Measurements from ENCODE around the gene RPS19BP1. TPM values are rescaled to one million over a fixed set of nuclear protein-coding genes. Genes with fewer than 3 reads are reported as not detected.
"Not testable (repeated sequence)": the region's sequence is repeated elsewhere in the genome, so short reads cannot be mapped to it uniquely, and the experiment has no call there.

RPS19BP1 gene
- total RNA-seq, 1 donor from 2014 or later, result 34.8 TPM

DNA sequence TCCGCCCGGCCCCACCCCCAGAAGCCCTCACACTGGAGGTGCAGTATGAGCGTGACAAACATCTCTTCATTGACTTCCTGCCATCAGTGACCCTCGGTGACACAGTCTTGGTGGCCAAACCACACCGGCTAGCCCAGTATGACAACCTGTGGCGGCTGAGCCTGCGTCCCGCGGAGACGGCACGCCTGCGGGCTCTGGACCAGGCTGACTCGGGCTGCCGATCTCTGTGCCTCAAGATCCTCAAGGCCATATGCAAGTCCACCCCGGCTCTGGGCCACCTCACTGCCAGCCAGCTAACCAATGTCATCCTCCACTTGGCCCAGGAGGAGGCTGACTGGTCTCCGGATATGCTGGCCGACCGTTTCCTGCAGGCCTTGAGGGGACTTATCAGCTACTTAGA, 18.8 kb downstream of the RPS19BP1 start:
- DNase-seq, result no peak

DNA sequence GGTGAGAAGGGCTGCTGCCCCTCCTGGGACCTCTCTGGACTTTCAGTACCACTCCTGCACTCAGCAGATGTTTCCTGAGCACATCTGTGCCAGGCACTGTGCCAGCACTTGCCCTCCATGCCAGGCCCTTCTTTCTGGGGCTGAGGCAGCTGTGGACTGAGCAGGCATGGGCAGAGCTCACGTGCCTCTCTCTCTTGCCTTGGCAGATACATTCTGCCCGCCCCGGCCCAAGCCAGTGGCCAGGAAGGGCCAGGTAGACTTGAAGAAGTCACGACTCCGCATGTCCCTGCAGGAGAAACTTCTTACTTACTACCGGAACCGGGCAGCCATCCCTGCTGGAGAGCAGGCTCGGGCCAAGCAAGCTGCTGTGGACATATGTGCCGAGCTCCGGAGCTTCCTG, 20.5 kb downstream of the RPS19BP1 start:
- no peak for DNase-seq

DNA sequence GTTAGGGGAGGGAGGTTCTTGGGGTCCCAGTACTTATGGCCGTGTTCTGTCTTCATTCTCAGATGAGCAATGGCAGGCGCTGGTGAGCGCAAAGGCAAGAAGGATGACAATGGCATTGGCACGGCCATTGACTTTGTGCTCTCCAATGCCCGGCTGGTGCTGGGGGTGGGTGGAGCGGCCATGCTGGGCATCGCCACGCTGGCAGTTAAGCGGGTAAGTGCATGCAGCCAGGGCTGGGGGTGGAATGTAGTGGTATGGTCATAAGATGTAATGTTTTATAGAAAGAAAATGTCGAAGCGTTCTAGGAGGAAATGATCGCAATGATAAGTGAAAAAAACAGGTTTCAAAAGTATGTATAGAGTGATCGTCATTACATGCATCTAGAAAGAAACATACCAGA, 21.3 kb downstream of the RPS19BP1 start:
- DNase-seq, result no peak

DNA sequence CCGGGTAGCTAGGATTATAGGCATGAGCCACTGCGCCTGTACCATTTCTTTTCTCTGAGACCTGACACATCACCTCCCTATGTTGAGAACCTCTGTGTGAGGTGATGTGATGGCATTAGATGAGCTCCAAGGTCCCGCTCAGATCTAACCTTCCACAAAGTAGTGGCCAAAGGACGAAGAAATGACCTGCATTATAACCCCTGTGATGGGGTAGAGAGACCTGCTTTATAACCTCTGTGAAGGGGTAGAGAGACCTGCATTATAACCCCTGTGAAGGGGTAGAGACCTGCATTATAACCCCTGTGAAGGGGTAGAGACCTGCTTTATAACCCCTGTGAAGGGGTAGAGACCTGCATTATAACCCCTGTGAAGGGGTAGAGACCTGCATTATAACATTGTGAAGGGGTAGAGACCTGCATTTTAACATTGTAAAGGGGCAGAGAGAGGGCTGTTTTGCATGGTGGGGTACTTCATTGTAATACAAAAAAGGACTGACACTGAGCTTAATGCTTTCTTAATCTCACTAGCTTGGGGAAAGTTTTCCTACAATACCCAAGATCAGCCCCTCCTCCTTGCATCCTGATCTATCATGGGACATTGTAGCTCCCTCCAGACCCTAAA, 21.9 kb downstream of the RPS19BP1 start:
- DNase-seq, result no peak

DNA sequence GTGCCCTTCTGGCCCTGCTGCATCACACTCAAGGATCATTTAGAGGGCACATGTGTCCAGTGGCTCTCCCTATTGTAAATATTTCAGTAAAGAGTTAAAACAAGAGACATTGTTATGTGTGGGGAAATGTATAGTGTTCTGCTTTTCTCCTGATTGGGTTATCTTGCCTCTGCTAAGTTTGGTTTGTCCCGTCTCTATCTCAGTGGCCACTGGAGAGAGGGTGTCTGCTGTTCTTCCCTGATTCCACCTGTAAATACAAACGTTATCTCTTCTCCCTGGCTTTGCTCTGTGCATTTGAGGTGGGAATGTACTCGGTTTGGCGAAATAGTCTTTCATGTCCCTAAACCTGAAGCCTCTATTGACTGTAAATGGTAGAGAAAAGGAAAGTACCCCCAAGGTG, 24.2 kb downstream of the RPS19BP1 start:
- DNase-seq, result no peak

DNA sequence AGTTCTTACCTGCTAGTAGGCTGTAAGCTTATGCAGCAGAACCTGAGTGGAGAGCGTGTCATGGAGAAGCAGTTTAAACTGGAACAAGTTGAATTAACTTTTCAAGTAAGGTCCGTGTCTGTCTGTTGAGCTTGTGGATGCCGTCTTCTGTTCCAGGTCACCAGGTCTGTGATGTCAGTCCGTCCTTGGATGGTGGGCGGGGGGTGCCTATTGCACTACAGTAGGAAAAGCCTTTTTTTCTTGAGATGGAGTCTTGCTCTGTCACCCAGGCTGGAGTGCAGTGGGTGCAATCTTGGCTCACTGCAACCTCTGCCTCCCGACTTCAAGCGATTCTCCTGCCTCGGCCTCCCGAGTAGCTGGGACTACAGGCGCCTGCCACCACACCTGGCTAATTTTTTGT, 25.5 kb downstream of the RPS19BP1 start:
- DNase-seq, result not testable (repeated sequence)

DNA sequence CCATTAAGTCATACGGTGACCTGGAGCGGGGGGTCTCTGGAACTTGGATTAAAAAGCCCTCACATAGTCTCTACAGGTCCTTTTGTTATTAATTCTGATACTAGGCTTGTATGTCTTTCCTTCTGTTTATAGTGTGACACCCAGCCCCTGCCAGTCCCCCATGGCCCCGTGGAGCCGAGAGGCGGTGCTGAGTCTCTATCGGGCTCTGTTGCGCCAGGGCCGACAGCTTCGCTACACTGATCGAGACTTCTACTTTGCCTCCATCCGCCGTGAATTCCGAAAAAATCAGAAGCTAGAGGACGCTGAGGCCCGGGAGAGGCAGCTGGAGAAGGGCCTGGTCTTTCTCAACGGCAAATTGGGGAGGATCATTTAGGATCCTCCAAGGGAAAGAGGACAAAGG, 28.5 kb downstream of the RPS19BP1 start:
- no peak for DNase-seq

DNA sequence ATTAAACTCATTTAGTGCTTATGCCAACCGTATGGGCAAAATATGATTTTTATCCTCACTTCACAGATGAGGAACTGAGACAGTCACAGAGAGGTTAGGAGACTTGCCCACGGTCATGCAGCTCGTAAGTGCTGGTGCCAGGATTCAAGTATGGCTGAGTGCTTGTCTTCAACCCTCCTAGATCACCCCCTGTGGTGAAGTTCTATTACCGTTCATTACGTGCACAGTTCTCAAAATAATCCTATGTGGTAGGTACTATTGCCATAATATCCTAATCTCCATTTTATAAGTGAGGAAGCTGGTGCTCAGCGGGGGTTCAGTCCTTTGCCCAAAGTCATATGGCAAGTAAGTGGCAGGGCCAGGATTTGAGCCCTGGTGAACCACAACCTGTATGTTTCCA, 28.9 kb downstream of the RPS19BP1 start:
- no peak for DNase-seq

DNA sequence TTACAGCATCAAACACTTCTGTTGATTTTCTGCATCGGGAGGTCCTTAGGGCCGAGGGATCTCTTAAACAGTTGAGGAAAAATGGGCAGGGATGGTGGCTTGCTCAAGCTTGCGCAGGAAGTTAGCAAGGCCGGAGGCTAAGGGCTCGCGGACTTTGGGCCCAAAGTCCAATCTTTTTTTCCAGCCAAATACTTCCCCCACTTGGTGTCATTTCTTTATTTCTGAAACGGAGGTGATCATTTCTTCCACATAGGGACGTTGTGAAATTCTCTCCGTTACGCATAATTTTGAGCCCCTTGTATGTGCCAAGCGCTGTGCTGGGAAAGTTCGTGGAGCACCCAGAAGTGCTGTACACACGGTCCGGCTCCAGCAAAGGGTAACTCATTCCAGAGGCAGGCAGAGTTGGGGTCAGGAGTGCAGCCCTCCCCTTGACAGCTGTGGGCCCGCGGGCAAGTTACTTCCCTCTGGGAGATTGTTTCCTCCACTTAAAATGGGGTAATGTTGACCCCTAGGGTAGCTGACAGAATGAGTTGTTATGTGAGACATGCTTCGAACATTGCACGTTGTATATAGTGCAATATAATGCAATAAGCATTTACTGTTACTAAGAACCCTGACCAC, 29.6 kb downstream of the RPS19BP1 start:
- DNase-seq, result no peak

DNA sequence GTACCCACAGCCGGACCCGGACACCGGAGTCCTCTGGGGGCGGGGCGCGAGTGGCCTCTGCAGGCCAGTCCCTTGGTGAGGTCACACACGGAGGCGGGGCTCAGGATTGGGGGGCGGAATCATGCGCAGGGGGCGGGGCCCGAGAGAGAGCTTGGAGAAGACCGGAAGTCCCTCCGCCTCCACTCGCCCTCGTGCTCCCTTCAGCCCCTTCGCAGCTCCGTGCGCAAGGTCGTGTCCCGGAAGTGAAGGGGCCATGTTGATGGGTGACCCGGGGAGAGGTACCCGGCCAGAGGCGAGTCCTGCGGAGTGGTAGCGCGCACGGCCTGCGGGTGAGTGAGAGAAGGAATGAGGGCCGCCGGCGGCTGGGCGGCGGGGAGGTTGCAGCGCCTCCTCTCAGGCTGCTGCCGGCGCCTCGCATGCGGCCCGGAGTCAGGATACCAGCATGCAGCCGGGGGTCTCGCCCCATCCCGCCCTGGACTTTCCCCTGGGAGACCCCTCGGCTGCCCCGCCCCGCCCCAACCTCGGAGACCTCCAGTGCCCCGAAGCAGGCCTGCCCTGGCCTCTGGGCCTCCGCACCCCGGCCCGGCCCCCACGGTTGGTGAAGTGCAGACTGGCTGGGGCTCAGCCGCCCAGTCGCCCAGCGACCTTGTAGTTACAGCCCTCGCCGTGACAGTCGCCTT, 30.3 kb downstream of the RPS19BP1 start, which contains the start of gene MIEF1:
Gene MIEF1 (plus strand): TSS at position 182 of the 680 bp plus-strand sequence. CDS start 9,005 bp downstream, outside the sequence.
- peak; percentile 98 for DNase-seq

DNA sequence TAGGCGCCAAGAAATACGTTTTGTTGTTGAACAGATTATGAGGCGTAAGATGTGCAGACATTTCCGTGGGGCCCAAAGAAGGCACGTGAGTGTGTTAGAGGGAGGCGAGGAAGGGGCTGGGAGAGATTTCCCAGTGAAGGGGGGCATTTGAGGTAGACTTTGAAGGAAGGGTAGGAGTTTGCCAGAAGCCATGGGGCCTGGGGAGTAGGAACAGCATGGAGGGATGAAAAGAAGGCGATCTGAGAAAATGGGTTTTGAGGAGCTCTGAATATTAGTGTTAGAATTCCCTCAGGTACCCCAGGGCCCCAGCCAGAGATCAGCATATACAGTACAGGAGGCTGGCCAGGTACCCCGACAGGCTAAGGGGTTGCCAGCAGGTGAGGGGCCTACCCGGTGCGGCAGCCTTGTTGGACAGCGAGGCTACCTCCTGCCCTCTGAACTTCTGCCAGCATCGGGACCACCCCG, 30.9 kb downstream of the RPS19BP1 start:
- no peak for DNase-seq

DNA sequence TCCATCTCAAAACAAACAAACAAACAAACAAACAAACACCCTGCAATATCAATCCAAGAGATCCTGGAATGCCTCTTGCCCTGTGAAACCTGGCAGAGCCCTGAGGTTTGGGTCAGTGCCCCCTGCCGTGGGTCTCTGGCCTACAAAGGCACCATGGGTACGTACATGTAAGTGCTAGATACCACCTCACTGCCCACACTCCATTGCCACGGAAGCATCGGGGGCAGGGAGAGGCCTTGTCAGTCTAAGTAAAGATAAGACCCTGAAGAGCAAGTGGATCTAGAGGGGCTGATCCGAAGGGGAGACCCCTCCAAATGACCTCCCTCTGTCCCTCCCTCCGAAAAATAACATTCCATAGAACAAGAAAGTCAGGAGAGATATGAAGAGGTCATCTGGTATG, 32.4 kb downstream of the RPS19BP1 start:
- DNase-seq, result no peak

DNA sequence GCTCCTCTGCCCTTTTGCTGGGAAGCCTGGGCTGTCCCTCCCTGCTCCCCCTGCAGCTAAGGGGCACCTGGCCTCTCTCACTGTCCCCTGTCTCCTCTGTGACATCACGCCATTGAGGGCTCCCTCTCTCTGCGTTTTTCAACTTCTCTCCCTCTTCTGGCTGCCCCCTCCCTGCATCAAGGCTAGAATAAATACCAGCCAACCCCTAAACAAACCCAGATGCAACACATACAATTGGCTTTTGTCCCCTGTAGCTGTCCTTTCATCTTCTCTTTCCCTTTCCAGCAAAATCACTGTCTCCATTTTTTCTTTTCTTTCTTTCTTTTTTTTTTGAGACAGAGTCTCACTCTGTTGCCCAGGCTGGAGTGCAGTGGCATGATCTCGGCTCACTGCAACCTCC, 33.7 kb downstream of the RPS19BP1 start:
- DNase-seq, result no peak

DNA sequence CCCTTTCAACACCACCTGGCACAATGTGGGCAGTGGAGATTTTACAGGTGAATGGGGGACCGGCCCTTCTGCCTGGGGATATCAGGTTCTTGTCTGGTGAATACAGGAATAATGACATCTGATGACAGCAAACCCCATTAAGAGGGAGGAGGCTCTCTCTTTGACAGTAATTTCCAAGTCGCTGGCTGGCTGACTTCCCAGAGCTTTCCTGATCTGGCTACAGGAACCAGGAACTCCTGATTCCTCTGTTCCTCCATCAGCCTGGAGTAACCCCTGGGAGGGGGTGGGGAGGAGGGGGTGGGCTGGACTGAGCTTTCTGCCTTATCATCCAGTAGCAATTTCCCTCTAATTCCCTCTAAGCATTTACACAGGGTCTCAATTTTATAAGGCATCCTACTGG, 34.2 kb downstream of the RPS19BP1 start:
- DNase-seq, result no peak

DNA sequence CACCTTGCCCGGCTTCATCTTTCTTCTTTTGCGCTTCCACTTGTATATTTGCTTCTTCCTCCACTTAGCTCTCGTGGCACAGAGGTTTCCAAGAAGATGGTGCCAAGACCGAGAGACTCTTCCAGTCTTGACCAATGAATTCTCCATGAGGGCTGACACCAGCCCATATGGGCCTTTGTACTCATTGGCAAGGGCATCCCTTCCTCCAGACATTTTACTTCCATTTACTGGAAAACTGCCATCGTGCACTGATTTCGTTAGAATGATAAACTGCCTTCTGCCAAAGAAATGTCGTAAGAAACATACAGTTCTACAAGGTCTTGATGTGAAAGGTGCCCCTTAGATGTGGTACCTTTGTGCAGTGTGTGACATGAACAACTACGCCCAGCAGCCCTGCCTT, 35.1 kb downstream of the RPS19BP1 start:
- DNase-seq, result no peak

DNA sequence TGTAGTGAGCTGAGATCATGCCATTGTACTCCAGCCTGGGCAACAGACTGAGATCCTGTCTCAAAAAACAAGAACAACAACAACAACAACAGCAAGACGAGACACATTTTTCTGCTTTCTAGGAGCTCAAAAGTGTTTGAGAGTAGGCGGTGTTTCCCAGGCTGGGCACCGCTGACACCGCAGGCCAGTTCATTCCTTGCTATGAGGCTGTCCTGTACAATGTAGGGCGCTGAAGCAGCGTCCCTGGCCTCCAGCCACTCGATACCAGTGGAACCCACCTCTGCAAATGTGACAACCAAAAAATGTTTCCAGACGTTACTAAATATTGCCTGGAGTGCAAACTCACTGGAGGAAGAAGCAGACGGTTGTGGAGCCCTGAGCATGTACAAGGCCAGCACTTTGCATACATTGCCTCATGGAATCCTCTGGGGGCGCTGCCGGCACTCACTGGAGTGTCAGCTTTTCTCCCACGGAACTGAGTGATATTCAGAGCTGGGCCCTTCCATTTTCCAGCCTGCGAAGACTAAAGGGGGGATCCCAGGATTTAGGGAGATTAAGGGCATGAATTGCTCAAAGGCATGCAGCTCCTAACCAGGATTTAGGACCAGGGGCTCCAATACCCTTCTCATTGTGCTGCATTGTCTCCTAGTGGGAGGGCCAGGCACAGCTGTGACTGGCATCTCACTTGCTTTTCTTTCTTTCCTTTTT, 36.3 kb downstream of the RPS19BP1 start:
- DNase-seq, result peak; percentile 85

DNA sequence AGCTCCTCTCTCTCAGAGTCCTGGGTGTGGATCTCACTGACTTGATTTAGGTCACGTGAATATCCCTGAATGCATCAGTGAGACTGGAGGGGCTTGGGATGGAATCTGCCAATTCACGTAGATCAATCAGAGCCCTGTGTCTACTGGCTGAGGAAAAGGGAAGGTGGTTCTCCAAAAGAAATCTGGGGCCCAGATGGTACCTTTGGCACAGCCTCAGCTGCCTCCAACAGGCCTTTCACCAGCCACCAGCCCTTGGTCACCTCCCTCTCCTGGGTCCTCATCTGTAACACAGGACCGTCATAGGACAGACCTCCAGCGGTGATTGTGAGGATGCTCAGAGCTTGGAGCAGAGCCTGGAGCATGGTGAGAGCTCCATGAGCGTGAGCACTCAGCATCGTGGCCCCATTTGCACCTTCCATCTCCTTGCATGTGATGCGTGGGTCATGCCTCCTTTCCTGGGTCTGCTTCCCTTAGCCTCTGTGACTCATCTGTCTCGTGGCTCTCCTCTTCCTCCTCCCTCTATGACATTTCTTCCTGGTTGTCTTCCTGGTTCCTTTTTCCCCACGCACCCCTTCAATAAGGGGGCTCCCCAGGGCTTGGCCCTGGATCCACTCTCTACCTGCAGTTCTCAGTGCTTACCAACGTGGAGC, 38.0 kb downstream of the RPS19BP1 start:
- DNase-seq, result no peak

DNA sequence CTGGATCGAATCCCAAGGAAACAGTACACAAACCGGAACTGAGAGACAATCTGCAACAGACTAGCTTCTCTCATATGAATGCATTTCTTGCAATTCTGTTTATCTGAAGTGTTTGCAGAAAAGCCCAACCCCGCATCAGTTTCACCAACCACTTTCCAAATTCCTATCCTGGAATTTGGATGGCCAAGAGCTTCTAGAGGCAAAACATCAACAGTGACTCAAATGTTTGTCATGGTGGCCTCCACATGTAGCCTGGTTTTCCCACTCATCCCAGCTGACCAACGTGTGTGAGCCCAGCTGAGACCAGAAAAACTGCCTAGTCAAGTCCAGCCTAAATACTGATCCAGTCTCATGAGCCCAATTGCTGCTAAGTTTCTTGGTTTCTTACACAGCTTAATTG, 38.8 kb downstream of the RPS19BP1 start:
- DNase-seq, result no peak

DNA sequence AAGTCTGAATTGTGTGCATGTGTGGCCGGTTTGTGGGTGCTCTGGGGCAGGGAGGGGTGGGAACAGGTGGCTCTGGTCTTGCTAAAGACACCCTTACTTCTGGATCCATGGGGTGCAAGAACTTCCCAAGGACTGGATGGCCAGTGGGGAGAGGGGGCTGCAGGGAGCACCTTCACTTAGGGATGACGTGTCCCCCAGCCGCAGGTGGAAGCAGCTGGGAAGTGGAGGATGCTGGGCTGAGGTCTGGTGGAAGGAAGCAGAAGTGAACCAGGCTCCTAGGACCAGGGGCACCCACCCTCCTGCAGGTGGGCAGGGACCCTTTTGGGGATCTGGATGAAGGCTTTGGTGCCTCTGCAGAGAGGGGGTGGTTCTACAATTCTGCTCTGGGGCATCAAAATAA, 40.4 kb downstream of the RPS19BP1 start:
- no peak for DNase-seq

DNA sequence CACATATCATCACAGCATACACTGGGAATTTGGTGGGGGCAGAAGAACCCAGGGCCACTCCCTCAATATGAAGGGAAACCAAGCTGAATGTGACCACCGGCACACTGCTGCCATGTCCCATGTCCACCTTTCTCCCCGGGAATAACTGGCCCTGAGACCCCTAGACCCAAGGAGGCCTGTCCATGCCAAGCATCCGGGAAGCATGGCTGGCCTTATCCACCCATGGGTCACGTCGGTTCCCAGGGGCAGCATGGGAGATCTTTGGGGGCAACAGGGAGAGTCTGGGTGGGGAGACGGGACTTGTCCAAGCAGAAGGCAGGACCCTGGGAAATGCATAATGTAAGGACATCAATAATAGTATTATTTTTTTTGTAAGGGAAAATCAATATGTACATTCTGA, 40.9 kb downstream of the RPS19BP1 start:
- DNase-seq, result no peak

DNA sequence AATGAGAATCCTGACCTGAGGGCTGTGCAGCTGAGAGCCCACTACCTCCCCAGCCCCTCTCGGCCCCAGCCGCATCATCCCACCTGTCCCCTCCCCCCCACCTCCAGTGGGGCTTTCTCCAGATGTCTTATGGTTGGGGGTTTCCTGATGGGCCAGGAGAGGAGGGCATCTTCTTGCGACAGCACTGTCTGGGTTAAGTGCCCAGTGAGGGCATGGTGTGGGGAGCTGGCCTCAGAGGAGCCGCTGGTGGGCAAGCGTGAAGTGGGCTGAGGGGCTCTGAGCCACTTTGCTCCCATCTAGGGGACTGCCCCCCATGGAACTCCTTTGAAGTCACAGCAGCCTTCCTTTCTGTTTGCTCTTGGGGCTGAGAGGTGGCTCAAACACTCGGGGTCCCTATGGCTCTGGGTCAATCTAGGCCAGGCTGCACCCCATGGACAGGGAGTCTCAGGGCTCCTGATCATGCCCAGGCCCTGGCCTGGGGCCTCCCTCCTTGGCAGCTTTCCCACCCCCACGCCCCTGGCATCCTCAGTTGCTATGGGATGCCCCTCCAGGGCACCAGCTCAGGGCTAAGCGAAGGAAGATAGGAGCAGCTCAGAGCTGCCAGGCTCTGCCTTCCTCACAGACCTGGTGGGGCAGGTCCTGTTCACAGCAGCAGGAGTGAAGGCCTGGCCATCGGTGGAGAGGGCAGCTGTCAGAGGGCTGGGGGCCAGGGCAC, 41.4 kb downstream of the RPS19BP1 start:
- DNase-seq, result no peak

All from tongue (tissue), 2 donors.